CD4-positive, alpha-beta T cell treated with Interleukin-1 beta for 1 hour (primary cell): Measurements from ENCODE around the gene TMEM238.
A peak's percentile ranks its signal among the peaks of the same experiment; 100 is the strongest.
"Not testable (repeated sequence)": the region's sequence is repeated elsewhere in the genome, so short reads cannot be mapped to it uniquely, and the experiment has no call there.

Experiments used
- DNase-seq, 2 donors: peaks; one replicate each; pipeline ENCODE4 v3.0.0-alpha.2; 2020 to 2022

The TMEM238 gene

GRCh38 chr19:55339105-55339888 lies 44.8 kb downstream of the TMEM238 start, which contains the start of gene KMT5C:
KMT5C (plus strand) TSS chr19:55339876; CDS start chr19:55341937, 2,061 bp downstream.
- DNase-seq = peak; percentile 100

- no peak for DNase-seq
These were observed 48.0 kb downstream of the TMEM238 start for GRCh38 chr19:55336101-55336500.

GRCh38 chr19:55333870-55334269 lies 50.2 kb downstream of the TMEM238 start:
- no peak for DNase-seq

- not testable (repeated sequence) for DNase-seq
These were observed 54.3 kb downstream of the TMEM238 start for GRCh38 chr19:55329791-55330190.
